Neuron (in vitro differentiated cells): ENCODE data around the gene ROBO1.

Source experiments
- H2AFZ ChIP-seq: one replicate; pipeline ENCODE4 v1.6.1; 2013; ENCODE audit warnings: low read depth, mild to moderate bottlenecking, inconsistent platforms, low read length, moderate library complexity
- H3K27me3 ChIP-seq: one replicate; pipeline ENCODE4 v1.6.1; 2013; ENCODE audit warnings: low read length; ENCODE audit not compliant: insufficient read depth
- H3K36me3 ChIP-seq: one replicate; pipeline ENCODE4 v1.6.1; 2013; ENCODE audit warnings: low read length; ENCODE audit not compliant: insufficient read depth
- H3K4me1 ChIP-seq: one replicate; pipeline ENCODE4 v1.6.1; 2013; ENCODE audit warnings: low read length; ENCODE audit not compliant: insufficient read depth
- H3K4me3 ChIP-seq: 2 replicates; pipeline ENCODE4 v1.5.1; 2013; ENCODE audit warnings: mild to moderate bottlenecking, low read length, moderate library complexity
- H3K9me3 ChIP-seq: one replicate; pipeline ENCODE4 v1.6.1; 2013; ENCODE audit warnings: low read length

Gene ROBO1

DNA sequence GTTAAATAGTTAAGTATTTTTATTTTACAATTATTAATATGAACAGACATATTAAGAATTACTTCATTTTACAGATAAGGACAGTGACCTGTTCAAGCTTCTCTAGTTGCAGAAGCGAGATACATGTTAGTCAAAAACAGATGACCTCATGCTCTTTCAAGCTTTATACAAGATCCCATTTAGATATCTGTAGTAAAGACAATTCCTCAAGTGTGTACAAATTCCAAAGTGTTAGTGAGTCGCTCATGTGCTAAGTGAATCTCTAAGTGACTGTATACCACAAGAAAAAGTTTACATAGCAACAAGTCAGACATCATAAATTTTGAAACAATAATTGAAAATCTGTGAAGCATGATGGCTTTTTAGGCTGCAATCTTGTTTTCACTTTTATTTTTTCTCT is 293.8 kb downstream of the ROBO1 start:
- H3K4me3 ChIP-seq: no peak overlapping the region

DNA sequence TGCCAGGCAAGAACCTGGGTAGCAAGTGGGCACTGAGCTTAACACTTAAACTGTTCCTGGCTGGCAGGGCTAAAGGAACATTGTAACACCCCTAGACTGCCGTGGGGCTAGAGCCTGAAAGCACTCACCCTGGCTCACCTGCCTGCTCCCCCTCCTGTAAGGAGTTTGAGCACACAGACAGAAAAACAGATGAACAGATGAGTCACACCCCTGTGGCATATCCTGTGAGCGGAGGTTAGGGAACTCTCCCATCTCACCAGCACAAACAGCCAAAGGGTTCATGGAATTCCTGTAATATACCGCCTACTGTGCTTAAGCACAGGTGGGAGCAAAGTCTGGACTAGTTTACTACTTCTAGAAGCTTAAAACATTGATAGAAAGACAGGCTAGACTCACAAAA is 300.1 kb downstream of the ROBO1 start:
- no peak overlapping the region for H2AFZ ChIP-seq
- H3K36me3 ChIP-seq: no peaks in the 10 kb centered on the region
- H3K4me1 ChIP-seq: no peaks in the 10 kb centered on the region
- H3K9me3 ChIP-seq: no peaks in the 10 kb centered on the region
- no peaks in the 10 kb centered on the region for H3K27me3 ChIP-seq
- no peak overlapping the region for H3K4me3 ChIP-seq

More for the DNA sequence above, 293.8 kb downstream of the ROBO1 start:
- Histone ChIP-seq H3K36me3 (no peaks in the 10 kb centered on the region), H2AFZ (no peak overlapping the region), H3K4me1 (no peaks in the 10 kb centered on the region), H3K27me3 (no peaks in the 10 kb centered on the region), H3K9me3 (no peaks in the 10 kb centered on the region)

DNA sequence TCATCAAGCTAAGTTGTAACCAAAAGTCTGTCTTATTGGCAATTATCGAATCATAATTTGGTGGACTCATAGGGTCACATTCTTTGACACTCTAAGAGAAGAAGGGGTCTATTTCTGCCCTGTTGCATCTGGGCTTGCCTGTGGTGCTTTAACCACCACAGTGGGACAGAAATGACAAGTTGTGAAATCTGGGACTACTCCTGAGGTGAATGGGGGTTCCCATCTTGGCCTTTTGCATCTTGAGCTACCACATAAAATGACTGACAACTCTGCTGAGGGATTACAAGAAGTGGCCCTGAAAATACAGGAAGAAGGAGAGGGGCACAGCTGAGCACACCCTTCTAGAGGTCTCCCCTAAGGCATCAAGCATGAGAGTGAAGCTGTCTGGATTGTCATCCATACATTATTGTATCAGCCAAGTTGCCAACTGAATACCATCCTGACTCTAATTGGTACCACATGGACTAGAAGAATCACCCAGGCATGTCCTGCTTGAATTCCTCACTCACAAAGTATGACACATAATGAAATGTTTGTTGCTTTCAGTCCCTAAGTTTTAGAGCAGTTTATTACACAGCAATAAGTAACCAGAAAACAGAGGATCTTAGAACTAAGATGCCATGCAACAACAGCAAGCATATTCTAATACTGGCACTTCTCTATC is 306.5 kb downstream of the ROBO1 start:
- Histone ChIP-seq H3K27me3 (no peaks in the 10 kb centered on the region), H3K36me3 (no peaks in the 10 kb centered on the region)

DNA sequence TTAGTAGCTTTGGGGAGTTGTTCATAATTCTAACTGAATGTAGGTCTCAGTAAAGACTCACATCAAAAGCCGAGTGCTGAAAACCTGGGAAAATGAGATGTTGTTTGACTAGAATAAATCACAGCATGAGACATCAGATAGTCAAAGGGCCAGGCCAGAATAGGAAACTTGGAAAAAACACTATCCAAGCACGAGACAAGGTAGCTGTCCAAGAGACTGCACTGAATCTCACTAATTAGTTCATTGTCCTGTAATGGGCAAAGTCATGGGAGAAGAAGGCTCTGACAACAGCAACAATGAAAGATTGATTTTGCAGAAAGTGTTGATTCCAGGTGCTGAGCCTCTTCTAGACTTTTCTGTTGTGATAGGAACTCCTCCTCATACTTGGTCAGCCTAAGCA is 314.2 kb downstream of the ROBO1 start:
- H2AFZ ChIP-seq: no peak overlapping the region
- no peaks in the 10 kb centered on the region for H3K27me3 ChIP-seq
- no peaks in the 10 kb centered on the region for H3K9me3 ChIP-seq
- no peaks in the 10 kb centered on the region for H3K36me3 ChIP-seq
- no peak overlapping the region for H3K4me3 ChIP-seq
- no peaks in the 10 kb centered on the region for H3K4me1 ChIP-seq

More for the DNA sequence above, 306.5 kb downstream of the ROBO1 start:
- Histone ChIP-seq H3K9me3 (no peaks in the 10 kb centered on the region), H3K4me1 (no peaks in the 10 kb centered on the region), H2AFZ (no peak overlapping the region), H3K4me3 (no peak overlapping the region)

DNA sequence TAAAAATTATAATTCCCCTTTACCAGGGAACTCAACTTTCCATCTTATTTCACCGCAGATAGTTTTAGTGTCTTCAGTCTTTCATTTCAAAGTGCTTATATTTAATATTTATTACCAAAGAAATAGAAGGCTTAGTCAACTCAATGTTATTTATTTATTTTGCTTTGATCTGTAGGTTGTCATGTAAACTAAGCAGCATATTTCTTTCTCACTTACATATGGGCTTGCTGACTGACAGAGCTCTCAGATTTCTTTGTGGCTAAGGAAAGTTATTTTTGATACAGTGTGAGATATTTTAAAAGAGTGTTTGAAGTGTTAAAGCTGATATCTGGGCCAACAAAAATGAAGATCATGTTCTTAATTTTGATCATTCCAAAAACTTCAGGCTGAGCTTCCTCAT is 331.4 kb downstream of the ROBO1 start:
- H3K36me3 ChIP-seq: no peaks in the 10 kb centered on the region
- H3K9me3 ChIP-seq: no peaks in the 10 kb centered on the region
- H2AFZ ChIP-seq: no peak overlapping the region
- no peaks in the 10 kb centered on the region for H3K27me3 ChIP-seq
- no peaks in the 10 kb centered on the region for H3K4me1 ChIP-seq
- no peak overlapping the region for H3K4me3 ChIP-seq

DNA sequence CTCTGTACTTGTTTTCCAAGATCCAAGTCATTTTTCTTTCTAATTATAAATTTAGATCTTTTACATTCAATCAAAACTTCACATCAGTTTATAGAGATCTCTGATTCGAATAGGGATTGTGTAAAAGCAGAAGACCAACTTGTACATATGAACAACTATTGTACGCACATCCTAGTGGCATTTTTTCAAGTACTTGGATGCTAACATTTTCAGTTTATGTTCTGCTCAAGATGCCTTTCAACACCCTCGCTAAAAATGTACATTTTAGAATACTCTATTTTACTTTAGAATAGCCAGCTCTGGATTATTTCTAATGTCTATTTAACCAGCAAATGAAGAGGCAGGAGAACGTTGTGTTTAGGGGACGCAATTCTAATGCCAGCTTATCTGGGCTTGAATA is 340.7 kb downstream of the ROBO1 start:
- H3K4me3 ChIP-seq: no peak overlapping the region
- H2AFZ ChIP-seq: no peak overlapping the region
- H3K4me1 ChIP-seq: no peaks in the 10 kb centered on the region
- no peaks in the 10 kb centered on the region for H3K36me3 ChIP-seq
- no peaks in the 10 kb centered on the region for H3K9me3 ChIP-seq
- no peaks in the 10 kb centered on the region for H3K27me3 ChIP-seq

DNA sequence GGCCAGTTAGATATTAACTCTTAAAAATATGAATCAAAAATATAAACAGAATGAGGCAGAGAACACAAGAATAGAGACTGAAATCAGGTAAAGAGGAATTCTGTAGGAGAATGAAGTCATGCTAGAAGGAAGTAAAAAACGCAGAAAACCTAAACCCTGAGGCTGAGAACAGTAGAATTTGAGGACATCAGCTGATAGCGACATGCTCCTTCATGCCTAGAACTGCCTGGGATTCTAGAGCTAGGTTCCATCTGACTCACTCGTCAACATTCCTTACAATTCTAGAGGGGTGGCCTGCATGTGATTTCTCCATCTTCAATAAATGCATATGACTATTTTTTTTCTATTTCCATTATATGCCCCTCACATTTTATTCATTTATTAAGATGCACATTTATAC is 343.0 kb downstream of the ROBO1 start:
- Histone ChIP-seq H3K36me3 (no peaks in the 10 kb centered on the region), H3K4me1 (no peaks in the 10 kb centered on the region), H3K9me3 (no peaks in the 10 kb centered on the region), H3K27me3 (no peaks in the 10 kb centered on the region), H2AFZ (no peak overlapping the region), H3K4me3 (no peak overlapping the region)

DNA sequence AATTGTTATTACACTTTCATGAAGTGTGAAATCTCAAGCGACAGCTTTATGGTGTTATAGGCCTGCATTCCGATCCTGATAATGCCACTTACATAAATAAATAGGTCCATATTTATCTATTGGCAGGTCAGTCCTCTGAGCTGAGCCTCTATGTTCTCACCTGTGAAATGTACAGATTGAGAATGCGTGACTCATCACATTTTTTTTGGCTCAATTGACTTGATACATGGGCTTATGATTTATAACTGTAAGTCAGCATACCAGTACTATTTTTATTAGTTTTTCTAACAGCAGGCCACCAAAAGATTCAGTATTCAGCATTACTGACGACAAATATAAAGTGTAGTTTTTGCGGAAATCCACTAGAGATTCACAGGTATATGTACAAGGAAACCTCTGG is 344.4 kb downstream of the ROBO1 start:
- H2AFZ ChIP-seq: no peak overlapping the region
- H3K9me3 ChIP-seq: no peaks in the 10 kb centered on the region
- H3K4me3 ChIP-seq: no peak overlapping the region
- H3K27me3 ChIP-seq: no peaks in the 10 kb centered on the region
- H3K36me3 ChIP-seq: no peaks in the 10 kb centered on the region
- H3K4me1 ChIP-seq: no peaks in the 10 kb centered on the region

DNA sequence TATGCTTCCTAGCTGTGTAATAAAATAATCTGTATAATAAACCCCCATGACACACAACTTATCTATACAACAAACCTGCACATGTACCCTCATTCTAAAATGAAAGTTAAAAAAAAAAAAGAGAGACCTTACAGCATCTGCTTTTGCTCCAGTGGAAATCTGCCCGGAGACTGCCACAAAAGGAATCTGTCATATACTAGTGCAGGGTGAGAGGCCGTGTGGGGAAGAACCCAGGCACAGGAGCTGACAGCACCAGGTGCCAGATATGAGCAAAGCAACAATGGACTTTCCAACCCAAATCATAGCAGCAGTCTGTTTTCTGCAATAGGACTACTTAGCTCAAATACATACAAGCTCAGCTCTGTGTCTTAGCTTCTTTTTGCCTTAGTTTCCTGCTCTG is 346.5 kb downstream of the ROBO1 start:
- Histone ChIP-seq H2AFZ (no peak overlapping the region), H3K27me3 (no peaks in the 10 kb centered on the region), H3K4me3 (no peak overlapping the region), H3K9me3 (no peaks in the 10 kb centered on the region), H3K4me1 (no peaks in the 10 kb centered on the region), H3K36me3 (no peaks in the 10 kb centered on the region)

DNA sequence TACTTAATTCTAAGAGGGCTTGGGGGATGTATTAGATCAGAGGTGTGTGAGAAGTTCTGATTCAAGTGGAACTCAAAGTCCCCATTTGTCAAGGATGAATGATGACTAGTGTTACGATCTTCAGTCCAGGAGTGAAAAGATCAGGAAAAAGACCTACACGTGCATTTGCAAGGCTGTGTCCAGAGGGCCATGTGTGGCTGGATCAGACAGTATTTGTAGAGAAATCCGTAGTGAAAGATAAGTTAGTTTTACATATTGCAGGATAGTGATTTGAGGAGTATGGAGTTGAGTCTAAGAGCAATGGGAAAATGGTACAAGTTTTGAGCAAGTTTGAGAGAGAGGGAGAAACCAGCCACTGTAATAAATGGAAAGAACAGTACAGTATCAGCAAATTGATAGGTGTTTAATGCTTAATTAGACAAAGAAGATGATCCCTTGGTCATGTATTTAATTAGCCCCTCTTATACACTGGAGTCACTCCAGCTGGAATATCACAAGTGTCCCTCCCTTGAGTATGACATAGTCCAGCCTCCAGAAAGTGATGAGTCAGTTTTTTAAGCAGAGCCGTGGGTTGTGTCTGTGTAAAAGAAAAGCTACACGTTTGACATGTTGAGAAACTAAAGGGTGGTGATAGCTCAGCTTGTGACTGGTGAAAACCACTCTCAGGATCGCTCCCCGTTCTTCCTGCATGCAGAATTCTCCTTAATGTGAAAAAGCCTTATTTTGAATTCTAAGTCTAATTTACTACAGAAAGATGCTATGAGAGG is 348.8 kb downstream of the ROBO1 start:
- Histone ChIP-seq H2AFZ (no peak overlapping the region), H3K27me3 (no peaks in the 10 kb centered on the region), H3K9me3 (no peaks in the 10 kb centered on the region), H3K4me3 (no peak overlapping the region), H3K36me3 (no peaks in the 10 kb centered on the region), H3K4me1 (no peaks in the 10 kb centered on the region)

DNA sequence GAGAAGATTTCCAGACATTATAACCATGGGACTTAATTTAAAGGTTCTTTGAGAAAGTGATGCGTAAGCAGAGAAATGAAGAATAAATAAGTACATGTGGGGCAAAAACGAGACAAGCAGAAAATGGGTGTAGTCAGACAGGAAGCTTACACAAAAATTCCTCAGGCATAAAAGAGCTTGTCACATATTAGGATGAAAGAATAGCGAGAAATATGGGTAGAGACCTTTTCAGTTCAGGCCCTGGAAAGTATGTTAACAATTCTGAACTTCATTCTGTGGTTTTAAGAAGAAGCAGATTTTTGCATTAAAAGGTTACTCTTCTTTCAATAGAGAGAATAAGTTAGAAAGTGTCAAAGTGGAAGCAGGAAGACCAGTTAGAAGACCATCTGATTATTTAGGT is 352.4 kb downstream of the ROBO1 start:
- H3K4me3 ChIP-seq: no peak overlapping the region
- no peaks in the 10 kb centered on the region for H3K27me3 ChIP-seq
- no peak overlapping the region for H2AFZ ChIP-seq
- H3K4me1 ChIP-seq: no peaks in the 10 kb centered on the region
- no peaks in the 10 kb centered on the region for H3K36me3 ChIP-seq
- H3K9me3 ChIP-seq: no peaks in the 10 kb centered on the region

DNA sequence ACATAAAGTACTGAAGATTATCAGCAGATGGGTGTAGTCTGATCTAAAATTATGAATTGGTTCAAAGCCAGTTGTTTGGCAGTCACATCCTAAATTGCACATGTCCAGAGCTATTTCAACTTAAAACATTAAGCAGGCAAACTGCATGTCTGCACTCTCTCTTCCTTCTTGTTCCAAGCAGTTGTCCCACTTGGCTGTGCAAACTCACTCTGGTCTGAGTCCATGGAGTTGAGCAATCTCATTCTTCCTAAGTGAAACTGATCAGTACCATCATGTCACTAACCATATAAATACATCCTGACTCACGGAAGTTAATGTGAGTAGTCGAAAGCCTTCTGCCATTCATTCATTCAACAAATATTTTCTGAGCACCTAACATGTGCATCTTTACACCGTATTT is 353.0 kb downstream of the ROBO1 start:
- H3K27me3 ChIP-seq: no peaks in the 10 kb centered on the region
- H3K36me3 ChIP-seq: no peaks in the 10 kb centered on the region
- no peak overlapping the region for H2AFZ ChIP-seq
- no peak overlapping the region for H3K4me3 ChIP-seq
- H3K4me1 ChIP-seq: no peaks in the 10 kb centered on the region
- no peaks in the 10 kb centered on the region for H3K9me3 ChIP-seq

DNA sequence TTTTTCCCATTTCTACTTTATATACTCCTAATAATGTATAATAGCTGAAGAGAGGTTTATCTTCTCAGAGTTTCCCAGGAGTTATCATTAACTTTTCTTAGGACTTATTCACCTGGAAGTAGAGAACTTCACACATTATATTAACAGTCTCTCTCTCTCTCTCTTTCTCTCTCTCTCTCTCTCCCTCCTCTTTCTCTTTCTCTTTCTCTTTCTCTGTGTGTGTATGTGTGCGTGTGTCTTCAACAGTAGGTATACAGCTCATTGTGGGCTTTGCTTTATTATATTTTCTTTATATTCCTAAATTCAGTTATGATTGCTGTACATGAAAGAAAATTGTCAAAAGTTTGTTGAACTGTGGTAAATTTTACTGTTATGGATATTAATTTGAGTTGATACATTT is 353.8 kb downstream of the ROBO1 start:
- Histone ChIP-seq H3K36me3 (no peaks in the 10 kb centered on the region), H3K4me3 (no peak overlapping the region), H3K4me1 (no peaks in the 10 kb centered on the region), H2AFZ (no peak overlapping the region), H3K9me3 (no peaks in the 10 kb centered on the region), H3K27me3 (no peaks in the 10 kb centered on the region)

DNA sequence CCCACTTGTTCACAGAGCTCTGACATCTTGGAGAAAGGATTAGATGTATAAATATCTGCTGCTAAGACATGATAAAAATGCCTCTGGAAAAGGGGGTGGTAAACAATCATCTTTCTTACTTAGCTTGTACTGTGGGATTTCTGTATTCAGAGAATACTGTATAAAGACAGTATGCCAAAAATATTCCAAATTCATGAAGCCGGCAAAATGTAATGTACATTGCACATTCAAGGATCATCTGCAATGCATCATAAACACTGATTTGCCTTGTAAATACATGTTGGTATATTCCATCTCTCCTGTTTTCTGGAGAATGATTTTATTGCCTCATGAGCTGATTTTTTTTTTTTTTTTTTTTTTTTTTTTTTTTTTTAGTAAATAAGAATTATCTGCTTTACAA is 355.3 kb downstream of the ROBO1 start:
- H3K36me3 ChIP-seq: no peaks in the 10 kb centered on the region
- H3K4me1 ChIP-seq: no peaks in the 10 kb centered on the region
- no peak overlapping the region for H2AFZ ChIP-seq
- H3K27me3 ChIP-seq: no peaks in the 10 kb centered on the region
- H3K9me3 ChIP-seq: no peaks in the 10 kb centered on the region
- H3K4me3 ChIP-seq: no peak overlapping the region
